GM21717 (cell line): ENCODE measurements around the gene CSH2.

Experiments
- ATAC-seq: cut with Tn5 transposase; IDR thresholded peaks from one replicate; pipeline ENCODE4 v1.9.1; 2021; ENCODE audit warnings: mild to moderate bottlenecking, moderate library complexity; ENCODE audit not compliant: unreplicated experiment

CSH2 gene

DNA sequence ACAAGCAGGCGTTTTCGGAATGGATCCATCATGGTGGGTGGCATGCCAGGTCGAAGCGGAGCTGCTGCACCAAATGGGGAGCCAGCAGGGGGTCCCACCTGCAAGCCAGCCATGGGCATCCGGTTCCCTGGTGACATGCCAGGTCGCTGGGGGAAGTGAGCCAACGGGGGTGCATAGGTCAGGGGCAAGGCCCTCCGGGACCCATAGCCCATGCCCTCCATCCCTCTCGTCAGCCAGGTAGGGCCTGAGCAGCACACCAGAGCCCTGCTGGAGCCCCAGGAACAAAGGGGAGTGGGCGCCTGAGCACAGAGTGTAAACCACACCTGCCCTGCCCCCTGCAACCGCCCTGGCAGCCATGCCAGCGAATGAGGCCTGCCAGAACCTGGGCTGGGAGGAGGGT, 36.0 kb downstream of the CSH2 start:
- no peak for ATAC-seq

DNA sequence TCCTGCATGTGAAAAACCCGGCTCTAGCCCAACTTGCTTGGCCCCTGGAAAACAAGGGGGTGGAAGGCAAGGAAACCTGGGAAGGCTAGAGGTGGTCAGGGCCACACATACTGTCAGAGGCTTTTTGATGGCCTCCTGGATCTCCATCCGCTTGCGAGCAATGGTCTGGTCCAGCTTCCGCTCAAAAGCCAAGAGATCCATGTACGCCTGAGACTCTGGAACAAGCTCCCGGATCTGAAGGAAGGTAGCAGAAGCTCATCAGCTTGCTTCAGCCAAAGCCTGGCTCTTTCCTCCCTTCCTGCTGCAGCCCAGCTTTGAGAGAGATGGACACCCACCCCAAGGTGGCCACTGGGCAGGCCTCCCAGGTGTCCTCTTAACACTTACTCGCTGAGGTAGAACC, 36.7 kb downstream of the CSH2 start:
- ATAC-seq = no peak

DNA sequence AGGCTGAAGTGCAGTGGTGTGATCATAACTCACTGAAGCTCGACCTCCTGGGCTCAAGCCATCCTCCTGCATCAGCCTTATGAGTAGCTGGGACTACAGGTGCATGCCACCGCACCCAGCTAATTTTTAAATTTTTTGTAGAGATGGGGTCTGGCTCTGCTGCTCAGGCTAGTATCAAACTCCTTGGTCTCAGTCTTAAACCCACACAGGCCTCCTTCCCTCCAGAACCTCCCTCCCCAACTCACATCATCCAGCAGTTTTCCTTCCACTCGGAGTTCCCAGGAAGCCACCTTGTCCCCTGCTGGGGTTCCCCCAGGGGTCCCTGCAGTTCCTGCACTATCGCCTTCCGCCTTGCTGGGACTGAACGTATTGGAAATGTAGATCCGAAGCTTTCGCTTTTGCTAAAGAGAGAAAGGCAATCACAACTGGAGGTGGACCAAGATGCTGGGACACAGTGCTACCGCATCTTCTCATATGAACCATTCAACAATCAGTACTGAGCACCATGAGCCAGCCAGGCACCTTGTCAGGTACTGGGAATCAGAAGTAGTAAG, 38.2 kb downstream of the CSH2 start:
- ATAC-seq = no peak

DNA sequence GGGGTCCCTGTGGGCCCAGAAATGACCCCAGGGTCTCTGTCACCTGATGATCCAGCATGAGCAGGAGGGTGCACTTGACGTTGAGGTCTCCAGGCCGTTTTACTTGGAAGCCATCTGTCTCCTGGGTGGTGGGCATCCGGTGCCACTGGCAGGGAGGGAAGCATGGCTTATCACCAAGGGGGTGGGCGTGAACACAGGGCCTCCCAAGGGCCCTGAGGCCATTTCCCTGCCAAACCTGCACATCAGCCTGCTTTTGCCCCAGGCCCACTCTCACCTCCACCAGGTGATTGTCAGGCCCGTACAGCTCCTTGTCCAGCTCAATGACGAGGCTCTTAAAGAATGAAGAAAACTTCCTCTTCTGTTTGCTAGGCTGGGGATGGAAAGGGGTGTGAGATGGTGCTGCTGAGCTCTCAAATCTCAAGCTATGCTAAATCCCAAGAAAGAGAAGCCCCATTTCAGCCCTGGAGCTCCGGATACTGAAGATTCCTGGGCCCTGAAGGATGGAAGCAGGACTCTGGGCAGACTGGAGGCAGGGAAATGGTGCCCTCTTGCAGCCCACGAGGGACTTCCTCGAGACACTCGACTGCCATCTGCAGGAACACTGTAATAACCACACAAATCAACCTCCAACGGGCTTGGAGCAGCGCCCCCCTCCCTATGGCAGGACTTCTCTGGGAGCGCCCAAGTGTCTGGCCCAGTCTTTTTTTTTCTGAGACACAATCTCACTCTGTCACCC, 38.9 kb downstream of the CSH2 start:
- peak; percentile 42 for ATAC-seq

DNA sequence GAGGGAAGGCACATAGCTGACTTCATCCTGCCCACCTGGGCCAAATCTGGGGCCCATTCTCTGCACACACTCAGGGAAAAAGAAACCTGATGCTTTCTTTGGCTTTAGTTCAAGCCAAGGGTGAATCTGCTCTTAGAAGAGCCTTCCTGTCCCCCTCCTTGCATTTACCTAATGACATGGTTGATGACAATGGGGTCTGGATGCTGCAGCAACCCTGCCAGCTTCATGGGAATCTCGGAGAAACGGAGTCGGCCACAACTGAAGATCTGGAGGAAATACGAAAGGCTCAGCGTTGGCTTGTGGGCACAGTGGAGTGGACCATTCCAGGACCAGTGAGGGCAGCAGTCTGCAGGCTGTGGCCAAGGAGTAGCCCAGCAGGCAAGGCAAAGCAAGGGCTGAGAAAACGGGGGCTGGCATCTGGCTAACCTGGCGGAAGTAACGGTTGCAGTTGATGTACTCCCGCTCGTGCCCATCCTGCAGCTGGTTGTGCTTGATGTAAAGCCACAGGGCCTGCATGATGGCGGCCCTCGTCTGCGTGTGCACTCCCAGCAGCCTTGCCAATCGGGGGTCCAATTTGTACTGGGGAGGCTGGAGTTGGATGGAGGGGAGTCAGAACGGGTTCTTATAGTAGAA, 39.6 kb downstream of the CSH2 start:
- ATAC-seq = no peak

DNA sequence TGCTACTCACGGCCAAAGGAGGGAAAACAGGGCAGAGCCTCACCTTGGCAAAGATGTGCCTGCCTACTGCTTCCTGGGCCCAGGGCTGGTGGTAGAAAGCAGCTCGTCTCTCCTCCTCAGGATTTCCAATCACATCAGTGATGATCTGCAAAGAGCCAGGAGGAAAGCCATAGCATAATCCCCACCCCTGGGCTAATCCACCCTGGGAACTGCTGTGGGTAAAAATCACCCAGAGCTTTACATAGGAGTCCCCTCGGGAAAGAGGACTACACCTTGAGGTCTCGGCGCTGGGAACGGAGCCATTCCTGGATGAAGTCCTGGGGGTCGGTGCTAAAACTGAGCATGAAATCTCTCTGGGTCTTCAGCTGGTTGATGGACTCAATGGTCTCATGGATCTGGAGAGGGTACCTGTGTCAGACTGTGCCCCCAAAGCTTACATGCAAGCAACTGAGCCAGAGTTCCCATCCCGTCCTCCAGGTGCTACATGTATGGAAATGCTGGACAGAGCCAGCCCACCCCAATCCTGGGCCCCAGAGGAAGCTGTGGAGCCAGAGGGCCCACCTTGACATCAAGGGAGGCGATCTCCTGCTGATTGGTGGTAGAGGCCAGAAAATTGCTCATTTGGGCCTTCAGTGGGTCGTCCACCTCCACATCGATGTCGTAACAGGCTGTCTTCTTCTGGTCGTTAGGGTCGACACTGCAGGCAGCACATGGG, 40.3 kb downstream of the CSH2 start:
- no peak for ATAC-seq

DNA sequence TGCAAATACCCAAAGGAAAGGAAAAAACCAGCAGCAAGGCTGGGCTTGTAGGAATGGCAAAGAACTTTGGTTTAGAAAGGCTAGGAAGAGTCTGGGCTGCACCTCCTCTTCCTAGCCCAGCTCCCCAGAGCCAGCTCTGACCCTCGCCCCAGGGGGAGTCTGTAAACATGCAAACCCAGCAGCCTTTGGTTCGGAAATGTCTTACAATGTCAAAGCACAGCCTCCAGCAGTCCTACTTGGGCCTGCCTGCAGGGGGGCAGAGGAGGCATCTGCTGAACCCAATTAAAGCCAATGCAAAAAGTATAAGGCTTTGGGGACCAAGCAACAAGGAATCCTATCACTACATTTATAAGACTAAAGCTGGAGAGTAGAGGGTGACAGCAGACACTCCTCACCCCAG, 41.0 kb downstream of the CSH2 start:
- no peak for ATAC-seq

DNA sequence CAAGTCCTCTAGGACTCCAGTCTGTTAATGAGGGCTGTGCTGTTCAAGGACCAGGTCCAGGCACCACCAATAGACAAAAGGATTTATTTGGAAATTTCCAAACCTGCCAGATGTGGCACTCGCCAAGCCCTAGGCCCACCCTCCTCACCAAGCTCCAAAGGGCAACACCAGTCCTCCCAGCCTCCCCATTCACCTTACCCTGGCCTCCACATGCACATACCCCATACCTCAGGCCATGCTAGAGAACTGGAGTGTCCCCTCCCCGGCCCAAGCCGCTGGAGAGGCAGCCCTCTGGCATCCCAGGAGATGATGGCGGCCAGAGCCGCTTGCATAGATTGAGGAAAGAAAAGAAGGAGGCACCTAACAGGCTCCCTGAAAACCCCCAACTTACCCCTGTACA, 41.5 kb downstream of the CSH2 start:
- no peak for ATAC-seq

DNA sequence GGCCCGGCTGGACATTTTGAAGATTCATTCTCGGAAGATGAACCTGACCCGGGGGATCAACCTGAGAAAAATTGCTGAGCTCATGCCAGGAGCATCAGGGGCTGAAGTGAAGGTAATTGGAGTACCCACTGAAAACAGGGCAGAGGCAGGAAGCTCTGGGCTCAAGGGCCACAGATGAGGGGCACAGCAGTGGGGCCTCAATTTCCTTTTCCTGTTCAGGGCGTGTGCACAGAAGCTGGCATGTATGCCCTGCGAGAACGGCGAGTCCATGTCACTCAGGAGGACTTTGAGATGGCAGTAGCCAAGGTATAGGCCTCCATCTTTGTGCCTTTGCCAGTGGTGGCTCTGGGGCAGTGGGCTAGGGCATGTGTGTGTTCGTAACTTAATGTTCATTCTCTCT, 42.0 kb downstream of the CSH2 start:
- no peak for ATAC-seq

DNA sequence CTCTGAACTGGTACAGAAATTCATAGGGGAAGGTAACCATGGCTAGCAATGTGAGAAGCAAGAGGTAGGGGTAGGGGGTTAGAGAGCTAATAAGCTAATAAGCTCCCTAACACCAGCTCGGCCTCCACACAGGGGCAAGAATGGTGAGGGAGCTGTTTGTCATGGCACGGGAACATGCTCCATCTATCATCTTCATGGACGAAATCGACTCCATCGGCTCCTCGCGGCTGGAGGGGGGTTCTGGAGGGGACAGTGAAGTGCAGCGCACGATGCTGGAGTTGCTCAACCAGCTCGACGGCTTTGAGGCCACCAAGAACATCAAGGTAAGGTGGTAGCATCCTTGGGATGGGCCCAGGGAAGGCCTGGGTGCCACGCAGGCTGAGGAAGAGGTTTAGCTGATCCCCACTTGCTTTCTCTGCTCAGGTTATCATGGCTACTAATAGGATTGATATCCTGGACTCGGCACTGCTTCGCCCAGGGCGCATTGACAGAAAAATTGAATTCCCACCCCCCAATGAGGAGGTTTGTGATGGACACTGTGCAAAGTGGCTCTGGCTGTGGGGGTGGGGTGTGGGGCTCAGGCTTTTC, 42.5 kb downstream of the CSH2 start:
- no peak for ATAC-seq

DNA sequence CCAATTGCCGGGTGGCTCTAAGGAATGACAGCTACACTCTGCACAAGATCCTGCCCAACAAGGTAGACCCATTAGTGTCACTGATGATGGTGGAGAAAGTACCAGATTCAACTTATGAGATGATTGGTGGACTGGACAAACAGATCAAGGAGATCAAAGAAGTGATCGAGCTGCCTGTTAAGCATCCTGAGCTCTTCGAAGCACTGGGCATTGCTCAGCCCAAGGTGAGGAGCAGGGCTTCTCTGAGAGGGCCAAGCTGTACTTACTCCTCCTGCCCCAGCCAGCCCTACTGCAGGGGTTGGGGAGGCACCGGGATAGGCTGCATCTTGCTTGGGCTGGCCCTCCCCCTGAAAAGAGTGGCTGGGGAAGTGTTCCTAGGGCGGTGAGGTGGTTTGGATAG, 43.2 kb downstream of the CSH2 start:
- no peak for ATAC-seq

DNA sequence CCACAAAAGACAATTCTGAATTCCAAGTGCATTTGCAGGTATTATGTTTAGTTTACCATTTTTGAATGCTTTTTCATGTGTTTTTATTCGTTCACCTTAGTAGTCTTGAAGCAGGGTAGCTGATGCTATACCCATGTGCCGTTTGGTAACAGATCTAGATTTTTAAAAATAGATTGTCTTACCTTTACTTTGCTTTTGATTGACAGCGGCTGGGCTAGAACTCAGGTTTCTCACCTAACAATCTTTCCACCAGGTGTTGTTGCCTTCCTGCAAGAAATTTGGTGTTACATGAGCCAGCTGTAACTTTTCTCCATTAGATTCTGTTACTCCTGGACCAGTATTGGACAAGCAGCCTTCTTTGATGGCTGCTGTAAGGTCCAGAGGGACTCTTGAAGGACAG, 44.5 kb downstream of the CSH2 start:
- no peak for ATAC-seq

DNA sequence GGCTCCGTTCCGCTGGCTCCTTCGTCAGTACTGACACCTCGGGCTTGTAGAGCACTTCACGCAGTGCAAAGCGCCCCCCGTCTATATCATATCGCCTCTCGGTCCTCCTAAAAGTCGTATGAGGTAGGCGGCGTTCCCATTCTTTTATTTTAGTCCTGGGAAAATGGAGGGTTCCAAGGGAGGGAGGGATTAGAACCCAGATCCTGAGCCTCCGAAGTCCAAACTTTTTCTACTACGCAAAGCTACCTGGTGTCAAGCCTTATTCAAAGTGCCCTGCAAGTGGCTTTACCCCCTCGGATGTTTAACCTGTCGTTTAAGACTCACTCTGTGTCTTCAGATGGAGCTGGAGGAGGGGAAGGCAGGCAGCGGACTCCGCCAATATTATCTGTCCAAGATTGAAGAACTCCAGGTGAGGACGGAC, 45.7 kb downstream of the CSH2 start:
- no peak for ATAC-seq

DNA sequence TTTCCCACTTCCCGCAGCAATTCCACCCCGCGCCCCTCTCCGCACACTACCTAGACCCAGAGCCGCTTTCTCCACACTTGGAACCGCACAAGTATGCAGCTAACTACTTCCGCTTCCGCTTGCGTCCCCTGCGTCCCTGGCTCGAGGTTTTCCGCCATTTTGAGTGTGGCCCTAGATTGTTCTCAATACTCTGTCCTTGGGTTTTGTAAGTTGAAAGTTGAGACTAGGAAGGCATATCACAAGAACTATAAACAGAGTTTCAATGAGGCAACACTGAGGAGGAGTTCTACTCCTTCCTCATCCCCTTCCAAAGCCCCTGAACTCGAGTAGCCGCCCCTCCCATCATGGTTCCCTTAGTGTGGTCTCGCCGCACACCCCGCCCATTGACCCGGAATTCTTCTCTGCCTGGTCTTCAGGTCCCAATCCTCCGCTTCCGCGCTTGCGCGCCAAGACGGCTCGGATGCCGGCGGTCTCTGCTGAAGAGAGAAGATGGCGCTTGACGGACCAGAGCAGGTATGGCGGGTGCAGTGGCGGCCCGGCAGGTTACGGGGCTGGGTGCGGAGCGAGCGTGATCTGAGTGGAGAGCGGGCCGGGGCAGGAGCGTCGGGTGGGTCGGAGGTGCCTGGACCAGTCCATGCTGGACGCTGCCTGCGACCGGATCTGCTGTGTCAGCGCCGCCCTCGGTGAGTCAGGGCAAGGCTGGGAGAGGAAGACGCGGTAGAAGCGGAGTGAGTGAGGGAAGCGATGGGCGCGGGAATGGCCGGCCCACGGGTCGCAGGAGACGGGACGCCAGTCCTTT, 46.3 kb downstream of the CSH2 start, which contains the start of the genes FTSJ3 and PSMC5:
FTSJ3 (minus strand) TSS at position 662 of the 799 bp plus-strand sequence. CDS start 761 bp downstream, outside the sequence.
PSMC5 (plus strand) TSS at position 430 of the 799 bp plus-strand sequence; CDS start at position 490, 60 bp downstream.
- ATAC-seq = peak; percentile 85

DNA sequence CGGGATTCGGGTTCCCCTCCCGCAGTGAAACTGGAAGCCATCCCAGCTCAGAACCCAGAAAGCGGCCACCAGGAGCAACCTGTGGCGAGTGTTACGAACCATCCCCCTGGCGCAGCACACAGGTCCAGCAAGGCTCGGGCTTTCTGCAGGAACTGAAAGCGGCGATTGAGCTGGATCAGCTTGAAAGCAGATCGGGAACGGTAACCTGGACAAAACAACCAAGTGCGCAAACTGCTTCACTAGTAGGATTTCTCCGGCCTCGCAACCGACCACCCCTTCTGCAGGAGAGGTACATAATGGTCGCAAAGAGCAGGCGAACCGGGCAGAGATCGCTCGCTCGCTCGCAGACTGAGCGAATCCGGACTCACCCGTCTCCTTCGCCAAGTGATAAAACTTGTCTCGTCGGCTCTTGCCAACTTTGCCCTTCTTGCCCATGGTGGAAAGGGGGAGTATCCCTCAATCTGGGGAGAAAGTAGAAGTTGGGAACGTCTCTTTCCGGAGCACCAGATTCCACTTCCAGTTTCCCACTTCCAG, 46.9 kb downstream of the CSH2 start:
- ATAC-seq = peak; percentile 3

DNA sequence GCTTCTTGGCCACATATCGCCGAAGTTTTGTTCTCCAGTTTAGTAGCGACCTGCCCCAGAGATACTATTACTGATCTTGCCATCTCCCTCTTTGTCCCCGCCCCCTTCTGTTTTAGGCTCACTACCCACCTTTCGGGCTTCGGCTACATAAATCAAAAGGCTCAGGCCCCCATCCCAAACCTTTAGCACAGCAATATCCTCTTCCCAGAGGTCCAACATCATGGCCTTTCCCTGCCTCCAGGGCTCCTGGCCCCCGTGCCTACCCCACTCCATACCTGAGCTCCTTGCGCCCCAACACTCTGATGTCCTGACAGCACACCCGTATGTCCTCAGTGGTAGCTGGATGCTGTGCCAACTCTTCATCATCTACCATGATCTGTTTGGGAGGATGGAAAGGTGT, 49.1 kb downstream of the CSH2 start:
- ATAC-seq = no peak

DNA sequence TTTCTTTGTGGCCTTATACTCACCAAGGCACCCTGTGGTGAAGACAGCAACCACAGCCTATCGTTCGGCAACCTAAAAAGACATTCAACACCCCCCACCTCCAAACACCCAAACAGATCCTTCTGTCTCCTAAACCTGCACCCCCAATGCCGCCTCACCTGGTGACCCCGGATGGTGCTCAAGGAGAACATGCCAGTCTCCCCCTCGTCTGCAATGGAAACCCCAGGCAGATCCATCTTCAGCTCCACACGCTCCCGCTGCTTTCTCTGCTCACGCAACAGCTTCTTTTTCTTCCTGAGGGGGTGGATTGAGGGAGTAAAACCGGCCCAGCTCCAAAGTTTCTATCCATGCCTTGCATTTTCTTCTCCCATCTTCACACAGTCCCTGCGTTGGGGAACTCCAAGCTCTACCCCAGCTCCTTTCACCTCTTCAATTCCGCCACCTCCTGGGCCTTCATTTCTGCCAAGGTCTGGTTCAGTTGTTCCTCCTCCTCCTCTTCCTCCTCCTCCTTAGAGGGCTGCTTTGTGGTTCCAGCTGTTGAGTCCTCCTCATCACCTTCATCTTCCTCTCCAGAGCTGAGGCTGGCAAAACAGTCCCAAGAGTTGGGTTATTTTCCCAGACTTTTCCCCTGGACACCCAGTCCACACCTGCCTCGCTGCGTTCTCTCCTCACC, 49.7 kb downstream of the CSH2 start:
- ATAC-seq = no peak

DNA sequence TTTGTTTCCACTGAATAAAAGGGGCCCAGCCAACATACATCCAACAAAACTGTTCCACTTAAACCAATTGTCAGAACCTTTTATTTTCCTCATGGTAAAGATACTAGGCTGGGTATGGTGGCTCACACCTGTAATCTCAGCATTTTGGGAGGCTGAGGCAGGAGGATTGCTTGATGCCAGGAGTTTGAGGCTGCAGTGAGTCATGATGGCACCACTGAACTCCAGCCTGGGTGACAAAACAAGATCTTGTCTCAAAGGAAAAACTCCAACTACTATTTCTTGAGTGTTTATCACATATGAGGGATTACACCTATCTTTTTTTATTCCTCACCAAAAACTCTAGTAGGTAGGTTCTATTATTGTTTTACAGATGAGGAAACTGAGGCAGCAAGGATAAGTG, 50.9 kb downstream of the CSH2 start:
- no peak for ATAC-seq
